NOMO-1 (cell line): ENCODE measurements around the gene MRPL20.
"Not testable (repeated sequence)": the region's sequence is repeated elsewhere in the genome, so short reads cannot be mapped to it uniquely, and the experiment has no call there.

Source experiments
- DNase-seq, 2 experiments: peaks; one replicate each; lab custom pipeline; 2025; ENCODE audit not compliant: unreplicated experiment in 2 of 2; lab: John Stamatoyannopoulos, UW

Gene MRPL20

DNA sequence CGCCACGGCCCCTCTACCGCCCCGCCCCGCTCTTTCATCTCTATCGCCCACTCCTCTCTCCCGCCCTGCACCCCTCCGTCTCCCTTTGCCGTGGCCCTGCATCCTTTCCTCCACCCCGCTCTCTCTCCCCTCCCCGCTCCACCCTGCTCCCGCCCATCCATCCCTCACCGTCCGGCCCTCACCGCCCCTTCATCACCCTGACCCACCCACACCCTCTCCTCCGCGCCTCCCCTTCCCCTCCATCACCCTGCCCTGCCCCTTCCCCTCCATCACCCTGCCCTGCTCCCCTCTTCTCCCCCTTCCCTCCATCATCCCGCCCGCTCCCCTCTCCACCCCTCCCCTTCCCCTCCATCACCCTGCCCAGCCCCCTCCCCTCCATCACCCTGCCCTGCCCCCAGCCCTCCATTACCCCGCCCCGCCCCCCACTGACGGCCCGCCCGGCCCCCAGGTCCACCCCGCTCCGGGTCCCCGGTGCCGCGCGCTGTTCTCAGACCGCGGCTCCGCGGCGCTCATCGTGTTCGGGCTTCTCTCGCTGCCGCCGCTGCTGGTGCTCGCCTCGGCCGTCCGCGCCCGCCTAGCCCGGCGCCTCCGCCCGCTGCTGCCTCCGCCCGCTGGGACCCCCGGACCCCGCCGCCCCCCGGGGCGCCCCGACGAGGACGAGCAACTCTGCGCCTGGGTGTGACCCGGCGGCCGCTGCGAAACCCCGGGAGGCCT lies 20.2 kb upstream of the MRPL20 start:
- no peak for DNase-seq

DNA sequence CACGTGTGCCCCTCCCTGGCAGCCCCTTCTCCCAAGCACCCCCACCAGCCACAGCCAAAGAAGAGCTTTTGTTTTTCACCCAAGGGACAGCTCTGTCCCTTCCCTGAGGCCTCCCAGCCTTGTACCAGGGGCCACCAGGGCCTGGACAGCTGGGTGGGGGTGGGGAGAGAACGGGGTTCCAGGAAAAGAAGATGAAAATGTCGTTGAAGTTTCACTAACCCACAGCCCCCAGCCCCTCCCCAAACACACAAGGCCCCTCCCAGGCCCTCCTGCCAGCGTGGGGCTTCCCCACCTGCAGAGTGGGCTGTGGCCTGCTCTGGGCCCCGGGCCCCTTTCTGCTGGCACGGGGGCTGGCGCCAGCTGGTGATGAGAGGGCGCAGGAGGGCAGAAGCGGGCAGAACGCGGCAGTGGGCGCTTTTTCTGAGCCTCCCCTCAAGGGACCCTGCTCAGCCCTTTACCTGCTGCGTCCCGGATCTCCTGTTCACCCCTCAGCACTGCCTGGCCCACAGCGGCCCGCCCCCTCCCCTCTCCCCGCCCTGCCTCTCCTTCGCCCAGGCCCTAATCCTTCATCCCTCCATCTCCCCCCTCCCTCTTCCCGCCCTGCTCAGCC lies 19.5 kb upstream of the MRPL20 start:
- DNase-seq, result no peak

DNA sequence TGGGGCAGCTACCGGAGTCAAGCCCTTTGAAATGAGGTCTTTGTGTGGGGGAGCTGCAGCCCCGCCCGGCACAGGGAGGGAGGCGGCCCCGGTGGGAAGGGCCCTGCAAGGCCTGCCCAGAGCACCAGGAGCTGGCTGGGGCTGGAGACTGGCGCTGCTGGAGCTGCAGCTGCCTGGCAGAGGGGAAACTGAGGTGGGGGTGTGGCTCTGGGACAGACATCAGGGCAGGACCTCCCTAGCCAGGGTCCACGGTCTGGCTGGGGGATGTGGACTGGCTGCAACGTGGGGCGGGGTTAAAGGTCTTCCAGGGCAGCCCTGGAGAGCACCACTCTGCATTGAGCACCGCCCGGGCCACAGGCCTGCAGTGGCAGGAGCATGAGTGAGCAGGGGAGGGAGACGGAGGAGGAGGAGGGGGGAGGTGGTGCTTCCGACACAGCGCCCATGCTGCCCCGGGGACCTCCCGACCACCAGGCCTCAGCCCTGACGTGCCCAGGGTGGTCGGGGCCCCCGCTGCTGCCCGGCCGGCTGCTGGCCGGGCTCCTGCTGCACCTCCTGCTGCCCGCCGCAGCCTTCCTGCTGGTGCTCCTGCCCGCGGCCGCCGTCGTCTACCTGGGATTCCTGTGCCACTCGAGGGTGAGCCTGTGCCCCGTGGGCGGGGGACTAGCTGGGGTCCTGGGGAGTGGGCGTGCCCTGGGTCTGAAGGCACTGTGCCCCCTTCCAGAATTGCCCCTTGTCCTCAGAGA lies 18.8 kb upstream of the MRPL20 start:
- no peak for DNase-seq

GRCh38 chr1:1425426-1425752 lies 18.3 kb upstream of the MRPL20 start:
- DNase-seq, result no peak

- no peak for DNase-seq
These were observed 17.6 kb upstream of the MRPL20 start for GRCh38 chr1:1424707-1425106.

- no peak for DNase-seq
These were observed 16.1 kb upstream of the MRPL20 start for GRCh38 chr1:1423245-1423597.

DNA sequence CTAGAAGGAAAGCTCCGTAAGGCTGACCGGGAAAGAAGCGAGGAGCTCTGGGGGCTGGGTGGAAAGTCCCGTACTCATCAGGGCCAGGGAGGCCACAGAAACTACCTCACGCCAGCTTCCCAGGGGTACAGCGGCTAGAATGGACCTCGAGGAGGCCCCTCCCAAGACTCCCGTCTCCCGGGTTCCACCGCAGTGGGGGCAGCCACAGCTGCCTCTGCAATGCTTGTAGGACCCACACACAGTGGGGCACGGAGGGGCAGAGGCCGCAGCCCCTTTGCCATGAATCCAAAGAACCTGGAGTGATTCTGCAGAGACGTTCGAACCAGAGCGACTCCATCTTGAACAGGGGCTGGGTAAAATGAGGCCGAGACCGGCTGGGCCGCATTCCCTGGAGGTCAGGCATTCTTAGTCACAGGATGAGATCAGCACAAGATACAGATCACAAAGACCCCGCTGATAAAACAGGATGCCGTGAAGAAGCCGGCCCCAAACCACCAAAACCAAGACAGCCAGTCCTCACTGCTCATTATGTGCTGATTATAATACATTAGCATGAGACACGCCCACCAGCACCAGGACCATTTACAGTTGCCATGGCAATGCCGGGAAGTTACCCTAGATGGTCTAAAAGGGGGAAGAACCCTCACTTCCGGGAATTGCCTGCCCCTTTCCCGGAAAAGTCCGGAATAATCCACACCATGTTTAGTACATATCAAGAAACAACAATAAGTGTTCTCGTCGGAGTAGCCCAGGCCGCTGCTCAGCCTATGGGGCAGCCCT lies 15.6 kb upstream of the MRPL20 start:
- no peak for DNase-seq

- DNase-seq, result no peak
These were observed 14.9 kb upstream of the MRPL20 start for GRCh38 chr1:1421907-1422464.

GRCh38 chr1:1421147-1421906 lies 14.2 kb upstream of the MRPL20 start, which contains the start of gene ANKRD65:
ANKRD65 (minus strand) TSS chr1:1421276; CDS start chr1:1421005, 271 bp downstream.
- no peak for DNase-seq

DNA sequence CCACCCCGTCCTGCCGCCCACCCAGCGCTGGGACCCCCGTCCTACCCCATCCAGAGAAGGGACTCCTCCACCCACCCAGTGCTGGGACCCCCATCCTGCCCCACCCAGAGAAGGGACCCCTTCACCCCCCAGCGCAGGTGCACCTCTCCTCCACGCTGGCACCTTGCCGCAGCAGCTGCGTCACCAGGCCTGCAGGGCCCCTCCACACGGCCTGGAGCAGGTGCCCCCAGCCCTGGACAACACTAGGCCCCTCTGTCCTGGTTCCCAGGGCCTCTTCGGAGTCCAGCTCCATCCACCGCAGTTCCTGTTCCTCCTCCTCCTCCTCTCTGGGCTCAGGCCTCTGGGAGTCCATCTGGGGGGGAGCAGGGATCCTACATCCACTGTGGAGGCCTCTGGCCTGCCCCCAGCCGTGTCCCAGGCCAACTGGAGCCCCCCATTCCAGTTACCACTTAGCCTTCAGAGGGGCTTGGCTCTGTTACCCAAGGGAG lies 13.6 kb upstream of the MRPL20 start:
- DNase-seq, result no peak

DNA sequence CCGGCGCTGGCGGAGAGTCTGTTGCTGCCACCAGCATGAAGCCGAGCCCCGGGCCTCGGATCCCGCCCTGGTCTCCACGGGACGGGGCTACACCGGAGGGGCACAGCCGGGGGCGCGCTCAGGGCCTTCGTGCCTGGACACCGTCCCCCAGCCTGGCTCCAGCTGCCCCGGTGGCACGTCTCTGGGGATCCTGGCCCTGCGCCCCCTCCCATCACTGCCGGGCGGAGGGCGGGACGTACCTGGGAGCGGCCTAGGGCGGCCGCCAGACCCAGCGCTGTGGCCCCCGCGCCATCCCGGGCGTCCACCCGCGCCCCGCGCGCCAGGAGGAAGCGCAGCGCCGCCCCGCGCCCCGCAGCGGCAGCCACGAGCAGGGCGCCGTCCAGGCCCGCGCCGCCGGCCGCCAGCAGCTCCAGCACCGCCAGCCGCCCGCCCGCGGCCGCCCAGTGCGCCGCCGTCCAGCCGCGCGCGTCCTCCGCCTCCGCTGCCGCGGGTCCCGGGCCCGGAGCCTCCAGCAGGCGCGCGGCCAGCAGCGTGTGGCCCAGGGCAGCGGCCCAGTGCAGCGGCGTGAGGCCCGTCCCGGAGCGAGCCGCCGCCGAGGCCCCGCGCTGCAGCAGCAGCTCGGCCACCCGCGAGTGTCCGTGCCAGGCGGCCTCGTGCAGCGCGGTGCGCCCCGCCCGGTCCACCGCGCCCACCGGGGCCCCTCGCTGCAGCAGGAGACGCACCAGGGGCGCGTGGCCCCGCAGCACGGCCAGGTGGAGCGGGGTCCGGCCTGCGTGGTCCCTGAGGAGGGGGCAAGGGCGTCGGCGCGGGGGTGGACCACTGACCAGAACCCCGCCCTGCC lies 12.9 kb upstream of the MRPL20 start:
- no peak for DNase-seq

GRCh38 chr1:1419363-1419812 lies 12.3 kb upstream of the MRPL20 start:
- no peak for DNase-seq

GRCh38 chr1:1418464-1419362 lies 11.6 kb upstream of the MRPL20 start:
- DNase-seq, result no peak

DNA sequence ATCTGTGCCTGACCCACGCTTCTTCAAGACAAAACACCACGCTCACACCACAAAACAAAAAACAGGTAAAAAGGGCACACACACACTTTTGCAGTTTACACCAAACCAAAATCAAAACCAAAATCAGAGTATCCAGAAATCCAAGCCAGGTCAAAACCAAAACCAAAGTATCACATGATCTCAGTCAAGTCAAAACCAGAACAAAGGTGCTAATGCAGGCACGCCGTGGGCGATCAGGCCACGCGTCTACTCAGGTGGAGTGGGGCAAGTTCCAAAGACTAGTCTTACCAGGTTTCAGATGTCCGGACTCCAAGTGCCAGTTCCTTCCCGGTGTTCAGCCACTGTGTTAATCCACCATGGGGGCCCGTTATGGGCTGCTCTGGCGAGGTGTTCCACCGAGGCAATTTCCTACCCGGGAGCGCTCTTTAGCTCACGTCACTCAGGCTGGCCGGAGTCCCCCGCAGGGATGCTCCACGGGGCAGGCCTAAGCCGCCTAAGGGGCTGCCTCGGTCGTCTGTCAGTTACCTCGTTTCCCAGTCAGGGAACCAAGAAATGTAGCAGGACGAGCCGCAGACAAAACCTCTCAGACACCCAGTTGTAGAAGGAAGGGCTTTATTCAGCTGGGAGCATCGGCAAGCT lies 10.9 kb upstream of the MRPL20 start:
- not testable (repeated sequence) for DNase-seq

- not testable (repeated sequence) for DNase-seq
These were observed 10.3 kb upstream of the MRPL20 start for GRCh38 chr1:1417396-1417795.

DNA sequence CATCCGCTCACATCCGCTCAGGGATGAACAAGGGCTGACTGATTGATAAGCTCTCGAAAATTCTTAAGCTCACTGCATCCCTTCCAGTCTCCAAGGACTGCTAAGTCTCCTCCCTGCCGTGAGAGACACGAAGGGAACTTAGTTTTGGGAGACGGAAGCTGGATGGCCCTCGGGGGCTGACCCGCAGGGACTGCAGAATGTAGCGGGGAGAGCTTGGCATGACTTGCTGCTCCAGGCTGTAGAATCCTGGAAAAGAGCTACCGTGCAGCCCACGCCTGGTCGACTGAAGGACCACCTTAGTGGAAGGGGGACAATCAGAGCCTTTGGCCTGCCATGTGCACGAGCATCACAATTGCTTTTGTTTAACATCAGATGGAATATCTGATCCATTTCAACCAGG lies 8.7 kb upstream of the MRPL20 start:
- no peak for DNase-seq

GRCh38 chr1:1412311-1412902 lies 5.3 kb upstream of the MRPL20 start:
- not testable (repeated sequence) for DNase-seq
